Measurements from ENCODE around the gene TNFSF12. TPM values are rescaled to one million over a fixed set of nuclear protein-coding genes. Genes with fewer than 3 reads are reported as not detected.

Gene TNFSF12
- total and polyA plus RNA-seq, 2 experiments from 2014 or later = 18.7 to 21.9 TPM

GRCh38 chr17:7575959-7576358 lies 27.1 kb downstream of the TNFSF12 start:
- H3F3A ChIP-seq (ENCODE audit: insufficient read depth) = peaks cover 63% of the 10 kb centered on the region
- in situ Hi-C loops (cut with MboI) = no loop called here
- peak overlapping the region; percentile 96 for H3K27ac ChIP-seq
- peak overlapping the region; percentile 99 for H3K9ac ChIP-seq
- H4K20me1 ChIP-seq (ENCODE audit: insufficient read depth) = peaks cover 33% of the 10 kb centered on the region
- TF ChIP-seq EZH2phosphoT487 (IDR thresholded peaks at IDR 0.05; ENCODE audit: insufficient read depth, low read depth) = no peak
- TF ChIP-seq EZH2 (IDR thresholded peaks at IDR 0.05; ENCODE audit: insufficient read depth, poor library complexity, severe bottlenecking) = no peak
- peaks cover 37% of the 10 kb centered on the region for H3K4me1 ChIP-seq (ENCODE audit: insufficient read depth)
- peak overlapping the region; percentile 93 for H3K4me3 ChIP-seq
- H3K9me2 ChIP-seq (ENCODE audit: insufficient read depth) = no peaks in the 10 kb centered on the region
- DNase-seq = no peak
- H3K79me2 ChIP-seq (ENCODE audit: insufficient read depth) = peaks cover 75% of the 10 kb centered on the region
- H3K9me3 ChIP-seq (ENCODE audit: low read depth) = no peaks in the 10 kb centered on the region
- no peaks in the 10 kb centered on the region for H3K27me3 ChIP-seq (replicated peaks; ENCODE audit: insufficient read depth)
- peaks cover 44% of the 10 kb centered on the region for H3K36me3 ChIP-seq (ENCODE audit: low read depth)
- no peak overlapping the region for H2AFZ ChIP-seq
- H3K4me2 ChIP-seq (ENCODE audit: unreplicated experiment) = peak overlapping the region; percentile 79
- 46 to 55% methylated on average over 7 of the region's 7 CpGs for WGBS, 2 experiments (ENCODE audit: low coverage in 1 of 2, low lambda C conversion rate in 2 of 2, missing lambda C conversion rate in 2 of 2)

DNA sequence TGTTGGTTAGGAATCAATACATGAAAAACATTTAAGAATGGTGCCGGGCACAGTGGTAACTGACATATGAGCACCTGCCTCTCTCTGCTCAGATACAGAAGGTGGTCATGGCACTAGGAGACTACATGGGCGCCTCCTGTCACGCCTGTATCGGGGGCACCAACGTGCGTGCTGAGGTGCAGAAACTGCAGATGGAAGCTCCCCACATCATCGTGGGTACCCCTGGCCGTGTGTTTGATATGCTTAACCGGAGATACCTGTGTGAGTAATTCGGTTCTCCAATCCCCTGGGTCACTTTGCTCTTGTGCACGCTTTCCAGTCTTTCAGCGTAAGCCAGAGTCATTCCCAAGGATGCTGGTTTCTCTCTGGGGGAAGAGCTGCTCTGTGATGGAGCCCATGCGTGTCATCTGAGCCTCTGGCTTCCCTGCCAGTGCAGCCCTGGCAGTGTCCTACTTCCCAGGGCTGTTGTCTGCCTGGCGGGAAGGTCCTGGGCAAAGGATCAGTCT lies 27.6 kb downstream of the TNFSF12 start:
- Histone ChIP-seq H3K4me1 (ENCODE audit: insufficient read depth) (peaks cover 37% of the 10 kb centered on the region), H3K4me2 (ENCODE audit: unreplicated experiment) (peak overlapping the region; percentile 79)

DNA sequence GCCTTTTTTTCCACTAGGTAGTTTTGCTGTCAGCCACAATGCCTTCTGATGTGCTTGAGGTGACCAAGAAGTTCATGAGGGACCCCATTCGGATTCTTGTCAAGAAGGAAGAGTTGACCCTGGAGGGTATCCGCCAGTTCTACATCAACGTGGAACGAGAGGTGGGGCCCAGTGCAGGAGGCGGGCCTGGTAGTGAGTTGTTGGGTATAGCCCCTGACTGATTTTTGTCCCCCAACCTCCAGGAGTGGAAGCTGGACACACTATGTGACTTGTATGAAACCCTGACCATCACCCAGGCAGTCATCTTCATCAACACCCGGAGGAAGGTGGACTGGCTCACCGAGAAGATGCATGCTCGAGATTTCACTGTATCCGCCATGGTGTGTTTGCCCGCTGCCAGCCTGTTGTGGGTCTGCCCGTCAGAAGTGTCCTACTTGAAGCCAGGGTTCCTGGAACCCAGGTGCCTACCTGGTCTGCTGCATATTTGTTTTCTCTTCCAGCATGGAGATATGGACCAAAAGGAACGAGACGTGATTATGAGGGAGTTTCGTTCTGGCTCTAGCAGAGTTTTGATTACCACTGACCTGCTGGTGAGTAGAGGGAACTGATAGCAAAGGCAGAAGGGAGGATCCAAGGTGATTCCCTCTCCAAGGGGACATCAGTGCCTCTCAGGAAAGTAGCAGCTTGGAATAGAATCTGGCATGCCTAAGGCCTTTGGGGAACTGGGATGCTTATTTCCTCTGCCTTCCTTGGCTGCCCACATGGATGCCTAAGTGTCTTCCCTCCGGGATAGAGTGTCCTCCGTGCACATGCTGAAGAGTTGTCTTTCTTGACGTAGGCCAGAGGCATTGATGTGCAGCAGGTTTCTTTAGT lies 28.7 kb downstream of the TNFSF12 start:
- Histone ChIP-seq H3K27ac (peak overlapping the region; percentile 96), H3F3A (ENCODE audit: insufficient read depth) (peaks cover 60% of the 10 kb centered on the region), H3K4me1 (ENCODE audit: insufficient read depth) (peaks cover 43% of the 10 kb centered on the region), H3K9ac (peak overlapping the region; percentile 99; the same call in 1 of the 2 replicates), H3K79me2 (ENCODE audit: insufficient read depth) (peaks cover 81% of the 10 kb centered on the region), H3K36me3 (ENCODE audit: low read depth) (peaks cover 44% of the 10 kb centered on the region), H2AFZ (no peak overlapping the region), H3K4me3 (no peak overlapping the region), H4K20me1 (ENCODE audit: insufficient read depth) (peaks cover 33% of the 10 kb centered on the region), H3K27me3 (replicated peaks; ENCODE audit: insufficient read depth) (no peaks in the 10 kb centered on the region), H3K9me2 (ENCODE audit: insufficient read depth) (no peaks in the 10 kb centered on the region), H3K4me2 (ENCODE audit: unreplicated experiment) (no peak overlapping the region), H3K9me3 (ENCODE audit: low read depth) (no peaks in the 10 kb centered on the region)
- DNase-seq = no peak
- in situ Hi-C loops (cut with MboI) = no loop called here
- TF ChIP-seq EZH2 (IDR thresholded peaks at IDR 0.05; ENCODE audit: insufficient read depth, poor library complexity, severe bottlenecking) = no peak
- TF ChIP-seq EZH2phosphoT487 (IDR thresholded peaks at IDR 0.05; ENCODE audit: insufficient read depth, low read depth) = no peak
- WGBS, 2 experiments (ENCODE audit: low coverage in 1 of 2, low lambda C conversion rate in 2 of 2, missing lambda C conversion rate in 2 of 2) = 70 to 72% methylated on average over 17 of the region's 17 CpGs

More for the DNA sequence above, 27.6 kb downstream of the TNFSF12 start:
- H3K4me3 ChIP-seq = no peak overlapping the region; the same call in 1 of the 2 replicates
- WGBS, 2 experiments (ENCODE audit: low coverage in 1 of 2, low lambda C conversion rate in 2 of 2, missing lambda C conversion rate in 2 of 2) = 61 to 67% methylated on average over 14 of the region's 14 CpGs
- H2AFZ ChIP-seq = no peak overlapping the region
- peak; percentile 32 for DNase-seq
- H4K20me1 ChIP-seq (ENCODE audit: insufficient read depth) = peaks cover 33% of the 10 kb centered on the region
- H3K9me3 ChIP-seq (ENCODE audit: low read depth) = no peaks in the 10 kb centered on the region
- no peaks in the 10 kb centered on the region for H3K9me2 ChIP-seq (ENCODE audit: insufficient read depth)
- peaks cover 75% of the 10 kb centered on the region for H3K79me2 ChIP-seq (ENCODE audit: insufficient read depth)
- TF ChIP-seq EZH2phosphoT487 (IDR thresholded peaks at IDR 0.05; ENCODE audit: insufficient read depth, low read depth) = no peak
- no peak for TF ChIP-seq EZH2 (IDR thresholded peaks at IDR 0.05; ENCODE audit: insufficient read depth, poor library complexity, severe bottlenecking)
- H3K27ac ChIP-seq = peak overlapping the region; percentile 96
- H3K36me3 ChIP-seq (ENCODE audit: low read depth) = peaks cover 44% of the 10 kb centered on the region
- in situ Hi-C loops (cut with MboI) = no loop called here
- no peaks in the 10 kb centered on the region for H3K27me3 ChIP-seq (replicated peaks; ENCODE audit: insufficient read depth)
- peaks cover 63% of the 10 kb centered on the region for H3F3A ChIP-seq (ENCODE audit: insufficient read depth)
- peak overlapping the region; percentile 99 for H3K9ac ChIP-seq

- Histone ChIP-seq H3K79me2 (ENCODE audit: insufficient read depth) (peaks cover 75% of the 10 kb centered on the region), H4K20me1 (ENCODE audit: insufficient read depth) (peaks cover 29% of the 10 kb centered on the region), H3K27ac (peak within 1 kb of the TSS; percentile 96), H3K4me2 (ENCODE audit: unreplicated experiment) (peak within 1 kb of the TSS; percentile 55), H3K9ac (peak within 1 kb of the TSS; percentile 80), H3K36me3 (ENCODE audit: low read depth) (peaks cover 40% of the 10 kb centered on the region), H3K4me1 (ENCODE audit: insufficient read depth) (peaks cover 51% of the 10 kb centered on the region), H3K4me3 (peak within 1 kb of the TSS; percentile 48), H3K27me3 (replicated peaks; ENCODE audit: insufficient read depth) (no peaks in the 10 kb centered on the region), H3K9me2 (ENCODE audit: insufficient read depth) (no peaks in the 10 kb centered on the region), H2AFZ (no peak within 1 kb of the TSS), H3K9me3 (ENCODE audit: low read depth) (no peaks in the 10 kb centered on the region), H3F3A (ENCODE audit: insufficient read depth) (peaks cover 57% of the 10 kb centered on the region)
- TF ChIP-seq EZH2 (IDR thresholded peaks at IDR 0.05; ENCODE audit: insufficient read depth, poor library complexity, severe bottlenecking) = no peak
- TF ChIP-seq EZH2phosphoT487 (IDR thresholded peaks at IDR 0.05; ENCODE audit: insufficient read depth, low read depth) = no peak
- peak; percentile 98 for DNase-seq
- in situ Hi-C loops (cut with MboI) = no loop called here
- 1 to 2% methylated on average over 7 of the region's 7 CpGs for WGBS, 2 experiments (ENCODE audit: low coverage in 1 of 2, low lambda C conversion rate in 2 of 2, missing lambda C conversion rate in 2 of 2)
These were observed 30.4 kb downstream of the TNFSF12 start, which contains the start of gene CD68 for GRCh38 chr17:7579001-7579833. Gene CD68, plus strand, starts transcription at chr17:7579638. Its CDS starts 40 bp downstream, at chr17:7579678.

Data from GM23248 (cell line).